Adipose tissue (tissue), 3 donors: ENCODE data around the gene SCRN1. TPM values are rescaled to one million over a fixed set of nuclear protein-coding genes. Genes with fewer than 3 reads are reported as not detected.

Source experiments
- H3K27ac ChIP-seq: one replicate; pipeline ENCODE4 v1.5.1; 2013; ENCODE audit warnings: low read depth, low read length
- WGBS, 3 donors: extraction: QIAGEN DNeasy Blood & Tissue Kit; methylation state at CpG; one replicate each; pipeline ENCODE4 v1.1.7; 2013; 5-methylcytosine and 5-hydroxymethylcytosine counted together
- polyA plus RNA-seq, 3 donors: library from polyadenylated mRNA; stranded (reverse); fragments of 200-250 nt; gene quantifications; one replicate each; pipeline ENCODE4 v1.2.3, GENCODE V29; 2013
- donor health status: healthy with polysubstance abuse.
- donor health status: Bipolar disorder and iron deficiency.
- donor health status: healthy.

The SCRN1 gene
- polyA plus RNA-seq, 3 donors: 9.0 to 33.5 (median 14.7) TPM

DNA sequence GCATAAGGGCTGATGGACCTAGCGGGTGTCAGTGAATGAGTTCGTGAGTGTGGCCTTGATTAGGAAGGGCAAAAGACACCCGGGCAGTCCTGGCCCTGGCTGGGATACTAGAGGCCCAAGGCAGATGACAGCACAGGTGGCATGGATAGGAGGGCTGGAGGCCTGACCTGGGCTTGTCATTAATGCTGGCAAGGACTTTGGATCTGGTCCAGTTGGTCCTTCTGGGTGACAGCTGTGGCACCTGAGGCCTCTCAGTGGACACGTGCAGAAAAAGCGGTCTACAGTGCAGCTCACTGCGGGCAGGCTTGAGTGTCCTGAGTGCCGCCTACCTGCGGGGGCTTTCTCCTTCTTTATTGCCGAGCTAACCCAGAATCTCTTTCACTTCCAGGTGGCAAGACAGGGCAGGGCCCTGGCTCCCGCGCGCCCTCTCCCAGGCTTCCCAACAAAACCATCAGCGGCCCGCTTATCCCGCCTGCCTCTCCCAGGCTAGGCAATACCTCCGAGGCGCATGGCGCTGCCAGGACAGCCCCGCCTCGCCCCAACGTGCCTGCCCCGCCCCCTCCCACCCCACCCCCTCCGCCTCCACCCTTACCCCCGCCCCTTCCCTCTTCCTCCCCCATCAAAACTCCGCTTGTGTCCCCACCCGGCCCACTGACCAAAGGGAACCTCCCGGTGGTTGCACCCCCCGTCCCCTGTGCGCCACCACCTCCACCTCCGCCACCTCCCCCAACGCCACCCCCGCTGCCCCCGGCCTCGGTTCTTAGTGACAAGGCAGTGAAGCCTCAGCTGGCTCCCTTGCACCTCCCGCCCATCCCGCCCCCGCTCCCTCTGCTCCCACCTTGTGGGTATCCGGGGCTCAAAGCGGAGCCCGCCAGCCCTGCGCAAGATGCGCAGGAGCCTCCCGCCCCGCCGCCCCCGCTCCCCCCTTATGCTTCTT is 105.9 kb downstream of the SCRN1 start:
- no peak overlapping the region for H3K27ac ChIP-seq
- 15 to 32% (median 28%) methylated on average over 30 to 46 of the region's 46 CpGs for WGBS, 3 donors

DNA sequence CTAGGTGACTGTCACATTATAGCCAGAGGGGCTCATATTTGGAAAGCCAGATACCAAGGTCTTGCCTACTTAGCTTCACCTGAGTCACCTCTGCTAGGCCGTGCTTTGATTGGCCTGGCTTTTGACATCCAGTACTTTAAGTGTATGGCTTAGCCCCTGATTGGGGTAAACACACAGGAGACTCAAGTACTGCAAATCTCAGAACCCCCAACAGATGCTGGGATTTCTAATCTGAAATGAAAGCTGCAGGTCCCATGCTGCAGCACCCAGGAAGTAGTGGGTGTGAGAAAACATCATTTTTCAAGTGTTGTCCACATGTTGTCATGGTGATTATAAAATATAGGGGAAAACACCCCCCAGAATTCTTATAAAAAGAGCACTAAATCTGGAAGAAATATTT is 107.1 kb downstream of the SCRN1 start:
- WGBS, 3 donors: 96 to 100% (median 100%) methylated on average over 1 of the region's 1 CpG

DNA sequence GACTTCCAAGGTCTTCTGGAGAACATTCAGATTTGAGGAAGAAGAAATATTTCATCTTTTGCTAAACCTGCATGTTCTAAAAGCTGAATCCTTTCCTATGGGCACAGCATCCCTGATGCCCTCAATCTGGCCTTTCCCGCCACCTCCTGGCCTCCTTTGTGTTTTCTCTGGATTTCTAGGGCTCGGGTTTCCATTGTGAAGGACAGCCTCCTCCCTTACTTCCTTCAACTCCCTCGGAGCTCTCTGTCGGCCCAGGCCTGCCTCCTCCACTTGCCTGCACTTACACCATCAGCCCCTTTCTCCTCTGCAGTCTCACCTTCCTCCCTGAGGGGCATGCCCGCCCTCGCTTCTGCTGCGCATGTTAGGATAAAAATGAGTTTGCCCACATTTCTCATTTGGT is 107.9 kb downstream of the SCRN1 start:
- WGBS, 3 donors: 74 to 79% (median 77%) methylated on average over 7 of the region's 7 CpGs
- no peak overlapping the region for H3K27ac ChIP-seq

More for the DNA sequence above, 107.1 kb downstream of the SCRN1 start:
- no peak overlapping the region for H3K27ac ChIP-seq

DNA sequence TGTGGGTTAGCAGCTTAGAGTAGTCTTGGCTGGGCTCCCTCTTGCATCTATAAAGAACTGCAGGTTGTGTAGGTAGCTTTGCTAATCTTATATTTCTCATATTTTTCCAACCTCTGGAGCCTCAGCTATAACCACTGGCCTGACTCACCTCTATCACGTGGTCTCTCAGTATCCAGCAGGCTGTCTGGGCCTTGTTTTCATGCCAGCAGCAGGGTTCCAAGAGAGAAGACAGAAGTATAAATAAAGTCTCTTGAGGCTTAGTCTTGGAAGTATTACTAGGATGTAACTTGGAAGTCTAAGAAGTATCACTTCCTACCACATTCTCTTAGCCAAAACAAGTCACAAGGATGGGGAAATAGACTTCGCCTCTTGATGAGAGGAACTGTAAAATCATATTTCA is 110.0 kb downstream of the SCRN1 start:
- WGBS, 3 donors: 39 to 79% (median 47%) methylated on average over 2 of the region's 2 CpGs
- no peak overlapping the region for H3K27ac ChIP-seq

DNA sequence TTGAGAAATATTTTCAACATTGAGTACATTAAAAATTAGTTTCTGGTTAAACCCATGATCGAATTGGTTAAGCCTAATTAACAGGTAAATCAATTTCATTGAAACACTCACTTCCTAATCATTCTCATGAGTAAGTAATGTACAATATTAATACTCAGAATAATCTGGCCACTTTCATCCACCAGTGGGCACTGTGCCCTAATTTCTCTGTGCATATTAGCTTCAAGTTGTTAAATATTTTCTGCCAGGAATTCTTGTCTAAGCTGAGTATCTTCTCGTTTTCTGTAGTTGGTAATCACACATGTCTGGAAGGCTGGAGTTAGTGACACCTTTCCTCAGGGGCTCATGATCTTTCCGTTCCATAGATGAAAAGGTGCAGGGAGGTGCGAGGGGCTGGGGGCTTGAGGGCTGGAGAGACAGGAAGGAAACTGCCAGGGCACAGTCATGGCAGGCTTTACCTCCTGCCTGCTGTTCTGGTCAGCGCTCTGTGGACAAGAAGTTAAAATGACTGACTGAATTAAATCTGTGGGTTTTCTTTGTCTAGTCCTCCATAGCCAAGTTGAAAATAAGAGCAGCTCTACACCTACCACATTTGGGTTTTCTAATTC is 111.4 kb downstream of the SCRN1 start:
- 32 to 49% (median 37%) methylated on average over 5 of the region's 5 CpGs for WGBS, 3 donors
- no peak overlapping the region for H3K27ac ChIP-seq

DNA sequence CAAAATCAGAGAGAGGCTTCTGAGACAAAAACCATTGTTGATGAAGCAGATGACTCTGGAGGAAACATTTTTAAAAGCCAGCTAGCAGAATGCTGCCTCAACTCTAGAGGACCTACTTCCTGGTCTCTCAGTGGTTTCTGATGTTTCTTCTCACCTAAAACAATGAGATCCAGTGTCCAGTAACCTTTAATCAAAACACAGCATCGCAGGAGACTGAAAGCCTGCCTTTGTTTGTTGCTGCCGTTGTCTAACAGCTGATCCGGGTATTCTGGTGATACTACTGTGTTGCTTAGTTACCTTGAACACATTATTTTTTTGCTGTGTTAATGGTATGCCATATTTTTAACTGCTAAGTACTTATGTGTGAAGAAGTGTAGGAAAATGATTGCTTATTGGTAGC is 112.4 kb downstream of the SCRN1 start:
- no peak overlapping the region for H3K27ac ChIP-seq
- 42 to 52% (median 52%) methylated on average over 3 of the region's 3 CpGs for WGBS, 3 donors

DNA sequence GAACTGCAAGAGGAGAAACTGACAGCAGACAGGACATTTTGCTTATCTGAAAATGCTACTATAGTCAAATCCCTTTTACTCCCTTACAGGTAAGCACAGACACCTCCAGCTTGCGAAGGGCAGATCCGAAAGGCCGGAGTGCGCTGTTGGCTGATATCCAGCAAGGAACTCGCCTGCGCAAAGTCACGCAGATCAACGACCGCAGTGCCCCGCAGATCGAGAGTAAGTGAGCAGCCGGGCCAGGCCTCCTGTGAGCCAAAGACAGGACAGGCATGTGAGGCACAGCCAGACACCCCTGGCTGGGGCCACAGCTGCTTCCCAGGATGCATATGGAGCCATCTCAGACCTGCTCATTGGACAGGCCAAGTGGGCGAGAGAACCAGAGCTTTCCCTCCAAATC is 113.9 kb downstream of the SCRN1 start:
- H3K27ac ChIP-seq: no peak overlapping the region
- 94 to 96% (median 96%) methylated on average over 13 of the region's 13 CpGs for WGBS, 3 donors

DNA sequence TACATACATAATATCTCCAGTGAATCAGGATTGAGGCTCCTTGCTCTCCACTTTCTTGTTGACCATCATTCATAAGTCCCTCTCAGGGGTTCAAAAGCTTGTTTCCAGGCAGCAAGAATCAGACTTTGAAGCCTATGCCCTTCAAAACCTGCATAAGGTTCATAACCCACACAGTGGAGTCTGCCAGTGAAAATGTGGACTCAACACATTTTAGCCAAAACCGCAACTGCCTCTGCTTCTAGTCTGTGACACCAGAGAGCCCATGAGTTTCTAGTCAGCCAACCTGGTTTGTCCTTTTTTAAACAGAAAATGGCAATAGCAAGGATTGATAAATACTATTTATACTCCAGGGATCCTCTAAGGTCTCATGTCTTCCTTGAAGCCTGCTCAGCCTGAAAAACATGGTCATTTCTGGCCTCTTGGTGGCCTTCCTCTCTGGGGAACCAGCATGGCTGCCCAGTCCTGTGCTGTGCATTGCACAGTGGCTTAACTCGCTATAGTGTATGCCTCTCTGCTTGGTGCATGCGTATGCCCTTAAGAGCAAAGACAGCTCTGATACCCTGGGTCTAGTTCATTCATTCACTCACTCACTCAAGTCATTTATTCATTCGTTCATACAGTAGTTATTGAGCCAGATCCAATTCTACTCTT is 115.8 kb downstream of the SCRN1 start:
- H3K27ac ChIP-seq: no peak overlapping the region
- 93 to 95% (median 94%) methylated on average over 4 of the region's 4 CpGs for WGBS, 3 donors

DNA sequence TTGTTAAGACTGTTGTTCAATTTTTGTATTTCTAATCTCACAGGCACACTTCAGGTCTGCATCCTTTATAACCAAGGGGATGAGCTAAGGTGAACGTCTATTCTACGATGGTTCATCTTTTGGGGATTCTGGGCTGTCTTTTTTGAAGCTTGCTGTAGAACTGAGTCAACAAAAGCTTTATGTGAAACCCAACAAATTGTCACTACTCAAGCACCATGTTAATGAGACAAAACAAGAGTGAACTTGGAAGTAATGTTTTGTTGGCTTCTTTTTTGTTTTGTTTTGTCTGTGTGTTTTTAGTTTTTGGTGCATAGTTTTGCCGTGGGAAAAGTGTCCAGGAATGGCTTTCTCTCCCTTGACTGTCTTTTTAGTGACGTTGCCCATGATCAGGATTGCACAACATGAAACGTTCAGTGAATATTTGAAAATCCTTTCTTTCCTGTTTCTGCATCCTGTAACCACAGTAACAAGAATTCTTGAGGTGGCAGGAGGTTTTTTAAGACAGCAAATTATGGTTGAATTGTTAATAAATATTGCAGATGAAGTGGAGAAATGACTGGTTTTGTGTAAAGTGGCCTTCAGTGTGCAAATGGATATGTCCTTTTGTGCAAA is 117.7 kb downstream of the SCRN1 start:
- WGBS, 3 donors: 41 to 74% (median 41%) methylated on average over 5 of the region's 5 CpGs

More for the DNA sequence above, 117.7 kb downstream of the SCRN1 start:
- no peak overlapping the region for H3K27ac ChIP-seq

Other genes with a start within 250 kb of the SCRN1 start
- 1 to 10 TPM in 2 of 3 donors, under 1 TPM in 1; 0.93 to 1.2 (median 1.1) TPM for gene WIPF3, start 183.3 kb downstream of the SCRN1 start, polyA plus RNA-seq
- gene FKBP14, start 36.9 kb upstream of the SCRN1 start, polyA plus RNA-seq: 1 to 10 TPM; 3.1 to 4.5 (median 3.7) TPM
- 1 to 10 TPM; 2.1 to 3.5 (median 3.0) TPM for gene PLEKHA8, start 38.6 kb upstream of the SCRN1 start, polyA plus RNA-seq
- 100 to 1,000 TPM in 1 of 3 donors, 10 to 100 TPM in 1, 1 to 10 TPM in 1; 9.3 to 111 (median 72.0) TPM for gene MTURN, start 145.2 kb upstream of the SCRN1 start, polyA plus RNA-seq